MM.1S (cell line): ENCODE data around the gene LDAF1.
A peak's percentile ranks its signal among the peaks of the same experiment; 100 is the strongest.
"Not testable (repeated sequence)": the region's sequence is repeated elsewhere in the genome, so short reads cannot be mapped to it uniquely, and the experiment has no call there.

Experiments
- DNase-seq: peaks from one replicate; pipeline ENCODE4 v3.0.0-alpha.2; 2015
- H2AFZ ChIP-seq: fragments of 300-600 bp; sonication (generic); 2 replicates; pipeline ENCODE4 v1.6.0; 2016; ENCODE audit warnings: antibody characterized with exemption, low read length
- H3F3A ChIP-seq: fragments of 300-600 bp; sonication (generic); 2 replicates; pipeline ENCODE4 v1.6.1; 2016; ENCODE audit warnings: mild to moderate bottlenecking, antibody characterized with exemption, low read length, moderate library complexity, mixed read lengths; ENCODE audit not compliant: insufficient read depth
- H3K27ac ChIP-seq: fragments of 300-600 bp; sonication (generic); 2 replicates; pipeline ENCODE4 v1.5.1; 2016; ENCODE audit warnings: mild to moderate bottlenecking, low read length
- H3K27me3 ChIP-seq: fragments of 300-600 bp; sonication (generic); replicated peaks from 2 replicates; pipeline ENCODE4 v1.6.0; 2016; ENCODE audit warnings: low read length; ENCODE audit not compliant: insufficient read depth
- H3K36me3 ChIP-seq: fragments of 300-600 bp; sonication (generic); replicated peaks from 2 replicates; pipeline ENCODE4 v1.6.1; 2016; ENCODE audit warnings: mild to moderate bottlenecking, low read length, mixed read lengths; ENCODE audit not compliant: insufficient read depth
- H3K4me1 ChIP-seq: fragments of 300-600 bp; sonication (generic); 2 replicates; pipeline ENCODE4 v1.6.1; 2016; ENCODE audit warnings: low read length, mixed read lengths
- H3K4me2 ChIP-seq: fragments of 300-600 bp; sonication (generic); 2 replicates; pipeline ENCODE4 v1.6.0; 2016; ENCODE audit warnings: low read depth, low read length
- H3K4me3 ChIP-seq: fragments of 300-600 bp; sonication (generic); 2 replicates; pipeline ENCODE4 v1.5.1; 2016; ENCODE audit warnings: low read length, mixed read lengths
- H3K79me2 ChIP-seq: fragments of 300-600 bp; sonication (generic); 2 replicates; pipeline ENCODE4 v1.6.1; 2016; ENCODE audit warnings: mixed run types, low read length, mixed read lengths
- H3K9ac ChIP-seq: fragments of 300-600 bp; sonication (generic); 2 replicates; pipeline ENCODE4 v1.6.1; 2016; ENCODE audit warnings: low read length, mixed read lengths
- H3K9me2 ChIP-seq: fragments of 300-600 bp; sonication (generic); replicated peaks from 2 replicates; pipeline ENCODE4 v1.6.1; 2016; ENCODE audit warnings: mild to moderate bottlenecking, low read length, mixed read lengths; ENCODE audit not compliant: insufficient read depth
- H3K9me3 ChIP-seq: fragments of 300-600 bp; sonication (generic); replicated peaks from 2 replicates; pipeline ENCODE4 v1.6.1; 2016; ENCODE audit warnings: mild to moderate bottlenecking, low read length, mixed read lengths; ENCODE audit not compliant: insufficient read depth
- H4K20me1 ChIP-seq: fragments of 300-600 bp; sonication (generic); 2 replicates; pipeline ENCODE4 v1.6.1; 2016; ENCODE audit warnings: mild to moderate bottlenecking, low read length, moderate library complexity, mixed read lengths; ENCODE audit not compliant: insufficient read depth
- EZH2 ChIP-seq: fragments of 300-600 bp; sonication (generic); optimal IDR thresholded peaks from 2 replicates; pipeline ENCODE3; 2017; ENCODE audit warnings: low read depth, mild to moderate bottlenecking, antibody characterized with exemption, low read length, mixed read lengths
- EZH2phosphoT487 ChIP-seq: fragments of 300-600 bp; sonication (generic); IDR thresholded peaks from 2 replicates; pipeline ENCODE4 v1.6.1; 2018; ENCODE audit warnings: antibody characterized with exemption, low read length
- TF ChIP-seq, protein P1 (sequence below): fragments of 300-600 bp; sonication (generic); IDR thresholded peaks from 2 replicates; pipeline ENCODE4 v1.5.1; 2016; ENCODE audit warnings: antibody characterized with exemption, low read length, mixed read lengths

Gene LDAF1

GRCh38 chr16:21167929-21168602, 9.6 kb downstream of the LDAF1 start:
- Histone ChIP-seq H3K79me2 (no peaks in the 10 kb centered on the region), H3K4me2 (no peak overlapping the region), H3K4me3 (no peak overlapping the region), H3K27ac (no peak overlapping the region), H4K20me1 (no peaks in the 10 kb centered on the region), H3K9me3 (no peaks in the 10 kb centered on the region), H3K36me3 (no peaks in the 10 kb centered on the region), H3K9ac (no peak overlapping the region), H3K27me3 (no peaks in the 10 kb centered on the region), H3K9me2 (no peaks in the 10 kb centered on the region), H3K4me1 (no peaks in the 10 kb centered on the region), H3F3A (no peaks in the 10 kb centered on the region), H2AFZ (no peak overlapping the region)
- TF ChIP-seq EZH2phosphoT487, result no peak
- TF ChIP-seq EZH2, result no peak
- TF ChIP-seq, protein P1, sequence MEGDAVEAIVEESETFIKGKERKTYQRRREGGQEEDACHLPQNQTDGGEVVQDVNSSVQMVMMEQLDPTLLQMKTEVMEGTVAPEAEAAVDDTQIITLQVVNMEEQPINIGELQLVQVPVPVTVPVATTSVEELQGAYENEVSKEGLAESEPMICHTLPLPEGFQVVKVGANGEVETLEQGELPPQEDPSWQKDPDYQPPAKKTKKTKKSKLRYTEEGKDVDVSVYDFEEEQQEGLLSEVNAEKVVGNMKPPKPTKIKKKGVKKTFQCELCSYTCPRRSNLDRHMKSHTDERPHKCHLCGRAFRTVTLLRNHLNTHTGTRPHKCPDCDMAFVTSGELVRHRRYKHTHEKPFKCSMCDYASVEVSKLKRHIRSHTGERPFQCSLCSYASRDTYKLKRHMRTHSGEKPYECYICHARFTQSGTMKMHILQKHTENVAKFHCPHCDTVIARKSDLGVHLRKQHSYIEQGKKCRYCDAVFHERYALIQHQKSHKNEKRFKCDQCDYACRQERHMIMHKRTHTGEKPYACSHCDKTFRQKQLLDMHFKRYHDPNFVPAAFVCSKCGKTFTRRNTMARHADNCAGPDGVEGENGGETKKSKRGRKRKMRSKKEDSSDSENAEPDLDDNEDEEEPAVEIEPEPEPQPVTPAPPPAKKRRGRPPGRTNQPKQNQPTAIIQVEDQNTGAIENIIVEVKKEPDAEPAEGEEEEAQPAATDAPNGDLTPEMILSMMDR, result no peak
- DNase-seq, result no peak

- no peak overlapping the region for H3K9ac ChIP-seq
- no peaks in the 10 kb centered on the region for H4K20me1 ChIP-seq
- no peaks in the 10 kb centered on the region for H3F3A ChIP-seq
- H3K27ac ChIP-seq, result no peak overlapping the region
- no peaks in the 10 kb centered on the region for H3K9me2 ChIP-seq
- no peaks in the 10 kb centered on the region for H3K4me1 ChIP-seq
- no peaks in the 10 kb centered on the region for H3K79me2 ChIP-seq
- H3K9me3 ChIP-seq, result no peaks in the 10 kb centered on the region
- no peak overlapping the region for H2AFZ ChIP-seq
- no peaks in the 10 kb centered on the region for H3K27me3 ChIP-seq
- DNase-seq, result no peak
- no peak overlapping the region for H3K4me2 ChIP-seq
- TF ChIP-seq, protein P1, result no peak
- TF ChIP-seq EZH2 (no peak), EZH2phosphoT487 (no peak)
- no peaks in the 10 kb centered on the region for H3K36me3 ChIP-seq
- no peak overlapping the region for H3K4me3 ChIP-seq
Measured at GRCh38 chr16:21169249-21169981, 10.9 kb downstream of the LDAF1 start.

GRCh38 chr16:21170116-21170515, 11.6 kb downstream of the LDAF1 start:
- not testable (repeated sequence) for H3K4me3 ChIP-seq, H3K4me1 ChIP-seq, H3K9me2 ChIP-seq, DNase-seq, H3K27me3 ChIP-seq, H3K4me2 ChIP-seq, H3K9ac ChIP-seq, H3F3A ChIP-seq, H3K79me2 ChIP-seq, H4K20me1 ChIP-seq, H3K36me3 ChIP-seq, H3K27ac ChIP-seq, H2AFZ ChIP-seq, H3K9me3 ChIP-seq

GRCh38 chr16:21172650-21173049, 14.2 kb downstream of the LDAF1 start:
- no peaks in the 10 kb centered on the region for H3K27me3 ChIP-seq

More at GRCh38 chr16:21172650-21173049, 14.2 kb downstream of the LDAF1 start:
- no peak for TF ChIP-seq EZH2
- no peak for TF ChIP-seq EZH2phosphoT487
- TF ChIP-seq, protein P1, result no peak
- Histone ChIP-seq H3K9me3 (no peaks in the 10 kb centered on the region), H3K4me2 (no peak overlapping the region), H4K20me1 (no peaks in the 10 kb centered on the region), H3K9ac (no peak overlapping the region), H3K9me2 (no peaks in the 10 kb centered on the region), H3K4me3 (no peak overlapping the region), H3K4me1 (no peaks in the 10 kb centered on the region), H3K36me3 (no peaks in the 10 kb centered on the region), H3K79me2 (no peaks in the 10 kb centered on the region), H3F3A (no peaks in the 10 kb centered on the region), H2AFZ (no peak overlapping the region), H3K27ac (no peak overlapping the region)
- peak; percentile 61 for DNase-seq
